Panc1 (cell line): ENCODE data around the gene SLC35F2. TPM values are rescaled to one million over a fixed set of nuclear protein-coding genes. Genes with fewer than 3 reads are reported as not detected.
"Not testable (repeated sequence)": the region's sequence is repeated elsewhere in the genome, so short reads cannot be mapped to it uniquely, and the experiment has no call there.

Source experiments
- ATAC-seq: fragments of 200-7000 bp; cut with Tn5 transposase; 2 replicates; pipeline ENCODE4 v1.9.1; 2020; ENCODE audit warnings: mild to moderate bottlenecking, moderate library complexity
- BruUV-seq: library from RNA; stranded (reverse); fragments of 400-500 nt; replicated peaks from 2 replicates; lab custom pipeline; 2021; lab: Mats Ljungman, UMichigan
- CTCF ChIA-PET: fragments of 300-600 bp; sonication (Branson Sonifier 250); formaldehyde crosslinking; loops from one replicate; lab custom pipeline; 2022; ENCODE audit warnings: antibody characterized with exemption; lab: Charles Lee
- POLR2A ChIA-PET: fragments of 300-600 bp; sonication (Branson Sonifier 250); formaldehyde crosslinking; loops from one replicate; lab custom pipeline; 2022; ENCODE audit warnings: antibody characterized with exemption; lab: Charles Lee
- DNase-seq: peaks from one replicate; pipeline ENCODE4 v3.0.0-alpha.2; 2010; ENCODE audit warnings: low read depth, low spot score
- H3K27ac ChIP-seq: 2 replicates; pipeline ENCODE4 v1.5.1; 2011; ENCODE audit warnings: mild to moderate bottlenecking, low read length, inconsistent platforms
- H3K27me3 ChIP-seq: fragments of 200-500 bp; sonication (Bioruptor generic); 2 replicates; pipeline ENCODE4 v1.6.0; 2014; ENCODE audit warnings: low read length, inconsistent platforms; ENCODE audit not compliant: control insufficient read depth, insufficient read depth
- H3K36me3 ChIP-seq: fragments of 200-500 bp; sonication (Bioruptor generic); 2 replicates; pipeline ENCODE4 v1.5.1; 2014; ENCODE audit warnings: inconsistent platforms, mild to moderate bottlenecking, low read length, moderate library complexity; ENCODE audit not compliant: control insufficient read depth, insufficient read depth
- H3K4me1 ChIP-seq: 2 replicates; pipeline ENCODE4 v1.5.1; 2011; ENCODE audit warnings: inconsistent platforms, mild to moderate bottlenecking, low read length, moderate library complexity; ENCODE audit not compliant: control insufficient read depth, insufficient read depth
- H3K4me3 ChIP-seq, 2 experiments: 2 replicates each; pipeline ENCODE4 v1.5.1; 2011 to 2012; ENCODE audit warnings: low read depth in 2 of 2, low read length in 2 of 2, mild to moderate bottlenecking in 2 of 2, inconsistent platforms in 1 of 2, moderate library complexity in 1 of 2
- H3K9me3 ChIP-seq: fragments of 200-500 bp; sonication (Bioruptor generic); 2 replicates; pipeline ENCODE4 v1.5.1; 2014; ENCODE audit warnings: low read depth, mild to moderate bottlenecking, inconsistent platforms, low read length, moderate library complexity; ENCODE audit not compliant: control insufficient read depth, insufficient read depth
- CTCF ChIP-seq: fragments of 450-650 bp; IDR thresholded peaks from 2 replicates; pipeline ENCODE4 v1.5.1; 2017; ENCODE audit warnings: mild to moderate bottlenecking
- POLR2AphosphoS5 ChIP-seq: IDR thresholded peaks from 2 replicates; pipeline ENCODE4 v1.6.1; 2012; ENCODE audit warnings: mild to moderate bottlenecking, low read depth, low read length, moderate library complexity
- REST ChIP-seq, 2 experiments: IDR thresholded peaks; 2 replicates each; pipeline ENCODE4 v1.6.1; 2011 to 2012; ENCODE audit warnings: low read depth in 2 of 2, control low read depth in 1 of 2, low read length in 1 of 2, mild to moderate bottlenecking in 1 of 2, moderate library complexity in 1 of 2; ENCODE audit not compliant: insufficient read depth in 1 of 2
- SIN3A ChIP-seq: IDR thresholded peaks from 2 replicates; pipeline ENCODE4 v1.6.1; 2012; ENCODE audit warnings: low read depth, mild to moderate bottlenecking, low read length, moderate library complexity, borderline replicate concordance; ENCODE audit not compliant: insufficient read depth
- TCF7L2 ChIP-seq: IDR thresholded peaks from 2 replicates; pipeline ENCODE4 v1.6.1; 2011; ENCODE audit warnings: mild to moderate bottlenecking, low read depth, low read length, inconsistent platforms
- in situ Hi-C: cut with HindIII; loops from 2 replicates; pipeline ENCODE4 v1.10.0; 2016; ENCODE audit warnings: low sequenced_read_pairs, low pct_unique_long_range_greater_than_20kb
- intact Hi-C: fragments of 100-400 bp; cut with micrococcal nuclease; formaldehyde crosslinking; loops from one replicate; pipeline ENCODE4 v1.10.0; 2022; ENCODE audit not compliant: unreplicated experiment
- total RNA-seq: library from RNA; stranded (reverse); gene quantifications from one replicate; pipeline ENCODE4 v1.2.1, GENCODE V29; 2021; ENCODE audit not compliant: unreplicated experiment

SLC35F2 gene
- total RNA-seq, 1 experiment from 2014 or later: 89.4 TPM

DNA sequence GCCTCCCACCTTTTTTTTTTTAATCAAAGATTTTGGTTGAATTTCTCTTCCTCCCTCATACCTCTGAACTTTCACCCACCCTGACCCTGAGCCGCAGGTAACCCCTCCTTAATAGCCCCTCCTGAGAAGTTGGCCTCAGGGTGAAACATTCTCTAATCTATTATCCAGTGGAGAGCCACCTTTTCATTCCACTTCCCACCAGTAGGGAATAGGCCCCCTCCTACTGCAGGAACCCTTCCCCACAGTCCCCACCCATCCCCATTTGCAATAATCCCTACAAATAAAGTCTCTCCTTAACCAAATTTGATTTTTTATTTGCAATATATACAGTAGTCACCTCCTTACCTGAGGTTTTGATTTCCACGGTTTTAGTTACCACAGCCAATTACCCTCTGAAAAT, 2.1 kb upstream of the SLC35F2 start:
- H3K27me3 ChIP-seq: no peaks in the 10 kb centered on the region
- POLR2A ChIA-PET: no interaction called here
- in situ Hi-C loops: no loop called here
- H3K4me1 ChIP-seq: 0 out of 2 replicates have a peak, but pooled peaks cover 5% of the 10 kb centered on the region
- ATAC-seq: no peak
- BruUV-seq: no TSS peak
- H3K9me3 ChIP-seq: no peaks in the 10 kb centered on the region
- TF ChIP-seq REST (IDR thresholded peaks at IDR 0.05; ENCODE audit: insufficient read depth in 1 of 2, low read depth in 2 of 2, low read length in 1 of 2) (no peak), POLR2AphosphoS5 (no peak), CTCF (no peak), TCF7L2 (no peak), SIN3A (no peak)
- H3K4me3 ChIP-seq: no peak overlapping the region
- peaks cover 5% of the 10 kb centered on the region; the same call in 1 of the 2 replicates for H3K36me3 ChIP-seq
- H3K27ac ChIP-seq: peak overlapping the region; percentile 8; the same call in 1 of the 2 replicates
- intact Hi-C loops: no loop called here
- no peak for DNase-seq
- CTCF ChIA-PET: interaction anchor here (0.7 kb wide), 1 partner anchor 153 kb away, joined by 5 read pairs; no protein-coding TSS in a partner anchor

DNA sequence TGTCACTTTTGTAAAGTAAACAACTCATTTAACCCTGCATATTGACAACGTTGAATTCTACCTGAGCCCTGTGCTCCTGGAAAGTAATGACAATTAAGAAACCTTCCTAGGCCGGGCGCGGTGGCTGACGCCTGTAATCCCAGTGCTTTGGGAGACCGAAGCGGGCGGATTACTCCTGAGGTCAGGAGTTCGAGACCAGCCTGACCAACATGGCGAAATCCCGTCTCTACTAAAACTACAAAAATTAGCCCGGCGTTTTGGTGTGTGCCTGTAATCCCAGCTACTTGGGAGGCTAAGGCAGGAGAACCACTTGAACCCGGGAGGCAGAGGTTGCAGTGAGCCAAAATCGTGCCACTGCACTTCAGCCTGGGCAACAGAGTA, 1.6 kb upstream of the SLC35F2 start:
- POLR2A ChIA-PET, BruUV-seq, H3K4me1 ChIP-seq, H3K27me3 ChIP-seq, DNase-seq, ATAC-seq, in situ Hi-C loops, intact Hi-C loops, H3K36me3 ChIP-seq, H3K9me3 ChIP-seq: not testable (repeated sequence)
- CTCF ChIA-PET: interaction anchor here (0.7 kb wide), 1 partner anchor 153 kb away, joined by 5 read pairs; no protein-coding TSS in a partner anchor
- Histone ChIP-seq H3K27ac (peak overlapping the region; percentile 96), H3K4me3 (peak overlapping the region; percentile 83 to 91; a peak in 3 of 4 replicates)
